Measurements from ENCODE around the gene SLC39A11. TPM values are rescaled to one million over a fixed set of nuclear protein-coding genes. Genes with fewer than 3 reads are reported as not detected.

Gene SLC39A11
- total RNA-seq, 1 experiment from 2014 or later = 46.4 TPM

DNA sequence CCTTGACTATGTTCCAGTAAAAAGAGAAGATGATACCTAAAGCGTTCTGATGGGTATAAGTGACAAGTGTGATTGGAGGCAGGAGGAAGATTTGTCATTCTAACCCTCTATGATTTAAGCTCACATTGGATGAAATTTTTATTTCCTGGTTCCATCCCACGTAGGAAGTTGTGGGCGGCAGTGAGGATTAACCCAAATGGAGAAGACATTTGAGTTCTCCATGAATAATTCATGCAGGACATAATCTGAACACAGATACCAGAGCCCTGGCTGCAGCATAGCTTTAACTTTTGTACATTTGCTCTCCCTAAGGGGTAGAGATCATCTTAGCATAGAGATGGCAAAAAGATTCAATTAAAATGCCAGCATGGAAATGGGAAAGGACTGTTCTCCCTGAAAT, 146.3 kb downstream of the SLC39A11 start:
- no TSS peak for BruUV-seq (replicated peaks)
- Histone ChIP-seq H3K79me2 (ENCODE audit: insufficient read depth, low read length) (no peaks in the 10 kb centered on the region), H3K9me2 (ENCODE audit: insufficient read depth) (no peaks in the 10 kb centered on the region), H3K9me3 (ENCODE audit: control insufficient read depth in 1 of 2, insufficient read depth in 1 of 2, low read depth in 1 of 2, low read length in 2 of 2) (no peaks in the 10 kb centered on the region), H2AFZ (ENCODE audit: low read depth, low read length, poor library complexity, severe bottlenecking) (no peak overlapping the region), H3K9ac (ENCODE audit: low read length) (no peak overlapping the region), H3K4me2 (ENCODE audit: low read length) (no peak overlapping the region), H3K36me3 (ENCODE audit: control insufficient read depth in 1 of 2, insufficient read depth in 2 of 2, low read length in 2 of 2) (no peaks in the 10 kb centered on the region), H3K4me1 (ENCODE audit: control insufficient read depth in 1 of 2, insufficient read depth in 2 of 2, low read length in 2 of 2) (no peaks in the 10 kb centered on the region), H3K27me3 (ENCODE audit: insufficient read depth, low read length) (no peaks in the 10 kb centered on the region), H3K27ac (ENCODE audit: low read depth, low read length) (no peak overlapping the region), H4K20me1 (ENCODE audit: insufficient read depth) (no peaks in the 10 kb centered on the region), H3K4me3 (replicated peaks in 1 of 2; ENCODE audit: low read depth in 1 of 2, low read length in 2 of 2) (no peak overlapping the region)
- DNase-seq (ENCODE audit: low read depth, low spot score) = no peak
- intact Hi-C loops (cut with micrococcal nuclease) = no loop called here
- no peak for ATAC-seq
- ChIA-PET CTCF (no interaction called here), RAD21 (ENCODE audit: low non-redundant PET in 1 of 2, low total read pairs in 2 of 2, uncharacterized antibody in 2 of 2, unreplicated experiment in 2 of 2) (no interaction called here), POLR2A (no interaction called here)
- TF ChIP-seq EGR1 (IDR thresholded peaks at IDR 0.05; ENCODE audit: low read depth) = no peak
- TF ChIP-seq CEBPB (IDR thresholded peaks at IDR 0.05; ENCODE audit: low read depth) = no peak
- no peak for TF ChIP-seq RAD21 (IDR thresholded peaks at IDR 0.05; ENCODE audit: low read depth)
- no peak for TF ChIP-seq YY1 (IDR thresholded peaks at IDR 0.05; ENCODE audit: extremely low read depth, insufficient replicate concordance, low read depth, low read length)
- TF ChIP-seq JUND (IDR thresholded peaks at IDR 0.05) = no peak
- no peak for TF ChIP-seq ZFX (IDR thresholded peaks at IDR 0.05)
- TF ChIP-seq SIN3A (IDR thresholded peaks at IDR 0.05; ENCODE audit: low read depth) = no peak
- no peak for TF ChIP-seq MAX (IDR thresholded peaks at IDR 0.05)
- TF ChIP-seq, protein P1, sequence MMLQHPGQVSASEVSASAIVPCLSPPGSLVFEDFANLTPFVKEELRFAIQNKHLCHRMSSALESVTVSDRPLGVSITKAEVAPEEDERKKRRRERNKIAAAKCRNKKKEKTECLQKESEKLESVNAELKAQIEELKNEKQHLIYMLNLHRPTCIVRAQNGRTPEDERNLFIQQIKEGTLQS (IDR thresholded peaks at IDR 0.05) = no peak
- no peak for TF ChIP-seq SP1 (IDR thresholded peaks at IDR 0.05; ENCODE audit: low read depth)
- TF ChIP-seq CBX3 (IDR thresholded peaks at IDR 0.05; ENCODE audit: low read depth) = no peak
- TF ChIP-seq REST (IDR thresholded peaks at IDR 0.05; ENCODE audit: low read depth) = no peak
- no peak for TF ChIP-seq EZH2 (IDR thresholded peaks at IDR 0.05)
- no peak for TF ChIP-seq POLR2AphosphoS5 (IDR thresholded peaks at IDR 0.05; ENCODE audit: low read depth, low read length)
- TF ChIP-seq FOSL1 (IDR thresholded peaks at IDR 0.05; ENCODE audit: low read depth) = no peak
- no peak for TF ChIP-seq EZH2phosphoT487 (IDR thresholded peaks at IDR 0.05; ENCODE audit: borderline replicate concordance)
- no peak for TF ChIP-seq ELF1 (IDR thresholded peaks at IDR 0.05; ENCODE audit: borderline replicate concordance, low read depth)
- TF ChIP-seq TCF7L2 (IDR thresholded peaks at IDR 0.05; ENCODE audit: borderline replicate concordance, extremely low read depth, insufficient read depth, insufficient read length) = no peak
